Thyroid gland (tissue), 4 donors: ENCODE results near the gene ALDH9A1.

ENCODE experiments used
- CTCF ChIP-seq, 6 experiments: fragments of 200-600 bp in 3 of 6; fragments of 450-650 bp in 3 of 6; sonication (generic) in 3 of 6; IDR thresholded peaks; one replicate each; pipeline ENCODE4 v1.5.1; 2016 to 2019; ENCODE audit warnings: antibody characterized with exemption in 6 of 6, mild to moderate bottlenecking in 2 of 6, inconsistent platforms in 1 of 6, moderate library complexity in 1 of 6
- POLR2A ChIP-seq, 2 donors: fragments of 450-650 bp; IDR thresholded peaks; one replicate each; pipeline ENCODE4 v1.6.1; 2017; ENCODE audit warnings: antibody characterized with exemption in 2 of 2, mild to moderate bottlenecking in 2 of 2, moderate library complexity in 1 of 2

- TF ChIP-seq CTCF (IDR thresholded peaks at IDR 0.05) (no peak), POLR2A (IDR thresholded peaks at IDR 0.05) (no peak)
Measured at GRCh38 chr1:165650981-165651625, 47.3 kb downstream of the ALDH9A1 start.
